Natural killer cell (primary cell): ENCODE measurements around the gene GPSM3. TPM values are rescaled to one million over a fixed set of nuclear protein-coding genes. Genes with fewer than 3 reads are reported as not detected.

Experiments
- ATAC-seq, 3 donors: fragments of 150-1000 bp in 2 of 3; fragments of 200-7000 bp in 1 of 3; cut with Tn5 transposase; 1 replicate in 1 of 3; 2 replicates in 2 of 3; pipeline ENCODE4 v1.10.0; 2021; ENCODE audit warnings: mild to moderate bottlenecking in 2 of 3, moderate library complexity in 2 of 3
- DNase-seq, 2 donors: peaks; one replicate each; pipeline versions ENCODE4 v3.0.0 to v3.0.0-alpha.2; 2013 to 2021; ENCODE audit warnings: mixed read lengths in 1 of 2
- H3K27ac ChIP-seq: one replicate; pipeline ENCODE4 v1.5.1; 2013; ENCODE audit warnings: mild to moderate bottlenecking, low read length
- H3K27me3 ChIP-seq: one replicate; pipeline ENCODE4 v1.6.1; 2013; ENCODE audit warnings: low read length; ENCODE audit not compliant: control insufficient read depth, insufficient read depth
- H3K36me3 ChIP-seq: one replicate; pipeline ENCODE4 v1.6.1; 2013; ENCODE audit warnings: low read length; ENCODE audit not compliant: control insufficient read depth, insufficient read depth
- H3K4me1 ChIP-seq: one replicate; pipeline ENCODE4 v1.6.1; 2013; ENCODE audit warnings: low read length; ENCODE audit not compliant: control insufficient read depth, insufficient read depth
- H3K4me3 ChIP-seq: one replicate; pipeline ENCODE4 v1.5.1; 2013; ENCODE audit warnings: low read length
- H3K9me3 ChIP-seq: one replicate; pipeline ENCODE4 v1.6.1; 2013; ENCODE audit warnings: low read length; ENCODE audit not compliant: control insufficient read depth, insufficient read depth
- H3K27ac Mint-ChIP-seq, 2 donors: one replicate each; pipeline ENCODE4 v1.8.0; 2022; ENCODE audit warnings: mild to moderate bottlenecking in 2 of 2, mixed read lengths in 2 of 2, moderate library complexity in 1 of 2
- H3K27me3 Mint-ChIP-seq, 2 donors: one replicate each; pipeline ENCODE4 v1.8.0; 2022; ENCODE audit warnings: low read depth in 2 of 2, mixed read lengths in 2 of 2
- H3K36me3 Mint-ChIP-seq: one replicate; pipeline ENCODE4 v1.8.0; 2022; ENCODE audit warnings: mixed read lengths
- H3K4me1 Mint-ChIP-seq, 2 donors: one replicate each; pipeline ENCODE4 v1.8.0; 2022; ENCODE audit warnings: mixed read lengths in 2 of 2
- H3K4me3 Mint-ChIP-seq: one replicate; pipeline ENCODE4 v1.8.0; 2022; ENCODE audit warnings: mild to moderate bottlenecking, moderate library complexity, mixed read lengths
- H3K9me3 Mint-ChIP-seq, 2 donors: one replicate each; pipeline ENCODE4 v1.8.0; 2022; ENCODE audit warnings: mixed read lengths in 2 of 2
- CTCF ChIP-seq: fragments of 200-600 bp; IDR thresholded peaks from one replicate; pipeline ENCODE4 v1.8.0; 2022; ENCODE audit warnings: antibody characterized with exemption
- WGBS: methylation state at CpG from one replicate; pipeline ENCODE4 v1.1.7; 2013; ENCODE audit warnings: missing lambda C conversion rate; ENCODE audit not compliant: insufficient coverage; 5-methylcytosine and 5-hydroxymethylcytosine counted together
- intact Hi-C: fragments of 100-400 bp; cut with micrococcal nuclease; formaldehyde crosslinking; loops from one replicate; pipeline ENCODE4 v1.14.2; 2022
- total RNA-seq, 4 donors: library from RNA; stranded (reverse); fragments of 120-200 nt in 1 of 4; gene quantifications; one replicate each; pipeline versions ENCODE4 v1.2.3 to v1.2.4, GENCODE V29; 2013 to 2022

GPSM3 gene
- total RNA-seq, 3 donors from 2014 or later (not counting 1 experiment from before 2014, with no cell fraction given): 216 to 240 (median 221) TPM

GRCh38 chr6:32203426-32204267, 11.2 kb upstream of the GPSM3 start:
- Histone ChIP-seq H3K9me3 (no peaks in the 10 kb centered on the region), H3K27ac (no peak overlapping the region), H3K4me1 (no peaks in the 10 kb centered on the region), H3K27me3 (no peaks in the 10 kb centered on the region), H3K36me3 (no peaks in the 10 kb centered on the region), H3K4me3 (no peak overlapping the region)
- Mint-ChIP-seq H3K4me1 (no peaks in the 10 kb centered on the region), H3K36me3 (no peaks in the 10 kb centered on the region), H3K9me3 (no peaks in the 10 kb centered on the region), H3K27ac (no peak overlapping the region), H3K27me3 (peaks cover 9 to 18% of the 10 kb centered on the region in 2 donors), H3K4me3 (no peak overlapping the region)
- intact Hi-C loops: no loop called here
- WGBS: 94% methylated on average over 9 of the region's 9 CpGs
- no peak for ATAC-seq
- no peak for TF ChIP-seq CTCF
- DNase-seq: no peak

DNA sequence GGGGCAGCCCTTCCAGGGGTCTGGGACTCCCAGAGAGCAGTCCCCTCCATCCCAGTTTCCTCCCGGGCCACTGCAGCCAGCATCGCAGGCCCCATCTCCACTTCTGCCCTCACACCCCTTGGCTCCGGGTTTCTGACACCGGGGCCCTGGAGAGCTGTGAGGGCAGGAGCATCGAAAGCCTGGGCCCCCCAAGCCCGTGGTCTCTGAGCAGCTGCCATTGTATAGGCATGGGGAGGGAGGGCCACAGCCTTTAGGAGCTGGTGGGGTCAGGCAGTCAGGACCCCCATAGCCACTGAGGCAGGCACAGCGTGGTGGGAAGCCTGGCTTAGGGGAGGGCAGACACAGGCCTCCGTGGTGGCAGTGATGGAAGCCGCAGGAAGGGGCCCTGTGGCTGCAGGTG, 9.7 kb upstream of the GPSM3 start:
- Mint-ChIP-seq H3K4me1 (peaks cover 0 to under 1% of the 10 kb centered on the region in 2 donors), H3K27ac (no peak overlapping the region), H3K27me3 (peaks cover 9 to 18% of the 10 kb centered on the region in 2 donors), H3K4me3 (no peak overlapping the region), H3K36me3 (no peaks in the 10 kb centered on the region), H3K9me3 (no peaks in the 10 kb centered on the region)
- Histone ChIP-seq H3K27me3 (no peaks in the 10 kb centered on the region), H3K4me1 (peaks cover 2% of the 10 kb centered on the region), H3K4me3 (no peak overlapping the region), H3K9me3 (no peaks in the 10 kb centered on the region), H3K36me3 (no peaks in the 10 kb centered on the region), H3K27ac (no peak overlapping the region)
- no peak for TF ChIP-seq CTCF
- intact Hi-C loops: no loop called here
- ATAC-seq (no peak), DNase-seq (no peak)
- WGBS: 86% methylated on average over 9 of the region's 9 CpGs

DNA sequence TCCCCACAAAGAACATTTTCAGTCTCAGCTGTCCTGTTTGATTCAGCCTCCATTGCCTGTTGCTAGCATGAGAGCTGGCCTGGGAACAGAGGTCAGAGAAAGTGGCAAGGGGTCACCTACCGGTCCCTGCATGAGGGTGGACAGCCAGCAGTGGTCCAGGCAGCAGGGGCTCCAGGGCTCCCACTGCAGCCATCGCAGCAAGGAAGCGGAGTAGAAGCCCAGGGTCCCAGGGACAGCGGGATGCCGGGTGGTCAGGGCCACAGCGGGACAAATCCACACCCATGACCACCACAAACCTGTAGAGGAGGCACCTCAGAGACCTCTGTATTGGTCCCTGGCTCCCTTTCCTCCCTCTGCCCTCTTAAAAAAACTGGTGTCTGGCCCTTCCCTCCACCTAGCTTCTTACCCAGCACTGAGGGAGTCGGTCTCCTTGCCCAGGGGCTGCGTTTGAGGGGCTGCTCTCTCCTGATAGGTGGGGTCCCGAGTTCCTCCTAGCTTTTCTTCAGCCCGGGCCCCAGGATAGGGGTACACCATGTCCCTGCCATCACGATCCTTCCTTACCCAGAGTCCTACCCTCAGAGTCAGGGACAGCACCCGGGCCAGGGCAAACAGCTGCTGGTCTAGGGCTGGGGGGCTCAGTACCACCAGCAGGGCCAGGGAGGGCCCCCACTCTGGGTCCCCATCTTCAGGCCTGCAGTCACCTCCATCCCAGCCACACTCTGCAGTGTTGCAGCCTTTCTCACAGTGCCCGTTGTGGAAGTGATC, 8.4 kb upstream of the GPSM3 start:
- Mint-ChIP-seq H3K27me3 (peaks cover 9 to 11% of the 10 kb centered on the region in 2 donors), H3K4me1 (peaks cover 12 to 13% of the 10 kb centered on the region in 2 donors), H3K9me3 (no peaks in the 10 kb centered on the region), H3K4me3 (no peak overlapping the region), H3K36me3 (no peaks in the 10 kb centered on the region), H3K27ac (no peak overlapping the region)
- H3K9me3 ChIP-seq: no peaks in the 10 kb centered on the region
- H3K27ac ChIP-seq: no peak overlapping the region
- H3K4me1 ChIP-seq: peaks cover 14% of the 10 kb centered on the region
- no peaks in the 10 kb centered on the region for H3K36me3 ChIP-seq
- 92% methylated on average over 12 of the region's 13 CpGs for WGBS
- intact Hi-C loops: no loop called here
- H3K27me3 ChIP-seq: no peaks in the 10 kb centered on the region
- no peak for DNase-seq
- no peak for ATAC-seq
- no peak overlapping the region for H3K4me3 ChIP-seq
- no peak for TF ChIP-seq CTCF
